GM12891 (cell line): ENCODE results near the gene RNF213.

Source experiments
- POLR2A ChIP-seq: IDR thresholded peaks from 2 replicates; pipeline ENCODE4 v1.6.1; 2011; ENCODE audit warnings: low read depth, low read length, control low read depth
- POLR2AphosphoS5 ChIP-seq: IDR thresholded peaks from 2 replicates; pipeline ENCODE4 v1.6.1; 2011; ENCODE audit warnings: low read depth, low read length, control low read depth
- SPI1 ChIP-seq: IDR thresholded peaks from 2 replicates; pipeline ENCODE4 v1.6.1; 2011; ENCODE audit warnings: low read depth, low read length, control low read depth
- TAF1 ChIP-seq: IDR thresholded peaks from 2 replicates; pipeline ENCODE4 v1.6.1; 2011; ENCODE audit warnings: low read depth, low read length, control low read depth

- TF ChIP-seq TAF1: no peak
- no peak for TF ChIP-seq POLR2A
- no peak for TF ChIP-seq SPI1
- TF ChIP-seq POLR2AphosphoS5: no peak
These were observed 183.4 kb downstream of the RNF213 start for GRCh38 chr17:80443916-80444643.
